ENCODE data around the gene TPRX2.

Gene TPRX2

DNA sequence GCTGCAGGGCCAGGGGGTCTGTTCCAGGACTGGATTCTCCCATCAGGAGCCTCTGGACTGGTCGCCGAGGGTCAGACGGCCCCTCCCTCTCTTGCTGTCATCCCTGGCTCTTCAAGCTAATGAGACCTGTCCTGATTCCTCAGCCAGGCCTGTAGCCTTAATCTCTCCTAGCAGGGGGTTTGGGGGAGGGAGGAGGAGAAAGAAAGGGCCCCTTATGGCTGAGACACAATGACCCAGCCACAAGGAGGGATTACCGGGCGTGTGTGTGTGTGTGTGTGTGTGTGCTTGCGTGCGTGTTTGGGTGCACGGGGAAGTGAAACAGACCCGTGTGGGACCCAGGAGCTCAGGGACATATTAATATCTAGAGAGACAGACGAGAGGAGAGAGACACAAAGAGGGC lies 39.2 kb upstream of the TPRX2 start:
- Histone ChIP-seq H3K27ac (replicated peaks) (no peak overlapping the region), H3K4me3 (replicated peaks; ENCODE audit: insufficient read depth, low read length) (no peak overlapping the region), H3K27me3 (ENCODE audit: insufficient read depth, poor library complexity, severe bottlenecking) (peaks cover 8% of the 10 kb centered on the region)
- TF ChIP-seq GABPA (IDR thresholded peaks at IDR 0.05; ENCODE audit: low read depth), result no peak
- no peak for TF ChIP-seq SPI1 (IDR thresholded peaks at IDR 0.05; ENCODE audit: borderline replicate concordance, low read depth)
- DNase-seq (ENCODE audit: low read depth in 1 of 2, low spot score in 1 of 2), result no peak

DNA sequence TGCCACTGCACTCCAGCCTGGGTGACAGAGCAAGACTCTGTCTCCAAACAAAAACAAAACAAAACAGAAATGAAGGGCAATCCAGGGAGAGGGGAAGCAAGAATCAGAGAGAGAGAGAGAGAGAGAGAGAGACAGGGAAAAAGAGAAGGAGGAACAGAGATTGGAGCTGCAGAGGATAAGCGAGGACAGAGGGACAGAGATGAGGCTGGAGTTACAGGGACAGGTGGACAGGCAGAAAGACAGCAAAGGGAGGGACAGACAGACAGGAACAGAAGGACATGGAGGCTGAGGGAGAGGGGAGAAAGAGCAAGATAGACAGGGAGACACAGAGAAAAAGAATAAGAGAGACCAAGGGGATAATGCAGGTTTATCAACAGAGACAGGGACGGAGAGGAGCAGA lies 38.6 kb upstream of the TPRX2 start:
- no peak for DNase-seq (ENCODE audit: low read depth in 1 of 2, low spot score in 1 of 2)
- Histone ChIP-seq H3K27me3 (ENCODE audit: insufficient read depth, poor library complexity, severe bottlenecking) (peaks cover 8% of the 10 kb centered on the region), H3K4me3 (replicated peaks; ENCODE audit: insufficient read depth, low read length) (no peak overlapping the region), H3K27ac (replicated peaks) (no peak overlapping the region)
- TF ChIP-seq GABPA (IDR thresholded peaks at IDR 0.05; ENCODE audit: low read depth) (no peak), POLR2AphosphoS5 (IDR thresholded peaks at IDR 0.05; ENCODE audit: low read depth) (no peak), SPI1 (IDR thresholded peaks at IDR 0.05; ENCODE audit: borderline replicate concordance, low read depth) (no peak)
- TF ChIP-seq, protein P1, sequence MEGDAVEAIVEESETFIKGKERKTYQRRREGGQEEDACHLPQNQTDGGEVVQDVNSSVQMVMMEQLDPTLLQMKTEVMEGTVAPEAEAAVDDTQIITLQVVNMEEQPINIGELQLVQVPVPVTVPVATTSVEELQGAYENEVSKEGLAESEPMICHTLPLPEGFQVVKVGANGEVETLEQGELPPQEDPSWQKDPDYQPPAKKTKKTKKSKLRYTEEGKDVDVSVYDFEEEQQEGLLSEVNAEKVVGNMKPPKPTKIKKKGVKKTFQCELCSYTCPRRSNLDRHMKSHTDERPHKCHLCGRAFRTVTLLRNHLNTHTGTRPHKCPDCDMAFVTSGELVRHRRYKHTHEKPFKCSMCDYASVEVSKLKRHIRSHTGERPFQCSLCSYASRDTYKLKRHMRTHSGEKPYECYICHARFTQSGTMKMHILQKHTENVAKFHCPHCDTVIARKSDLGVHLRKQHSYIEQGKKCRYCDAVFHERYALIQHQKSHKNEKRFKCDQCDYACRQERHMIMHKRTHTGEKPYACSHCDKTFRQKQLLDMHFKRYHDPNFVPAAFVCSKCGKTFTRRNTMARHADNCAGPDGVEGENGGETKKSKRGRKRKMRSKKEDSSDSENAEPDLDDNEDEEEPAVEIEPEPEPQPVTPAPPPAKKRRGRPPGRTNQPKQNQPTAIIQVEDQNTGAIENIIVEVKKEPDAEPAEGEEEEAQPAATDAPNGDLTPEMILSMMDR (IDR thresholded peaks at IDR 0.05; ENCODE audit: insufficient read depth, low read length), result no peak
- TF ChIP-seq, protein P2, sequence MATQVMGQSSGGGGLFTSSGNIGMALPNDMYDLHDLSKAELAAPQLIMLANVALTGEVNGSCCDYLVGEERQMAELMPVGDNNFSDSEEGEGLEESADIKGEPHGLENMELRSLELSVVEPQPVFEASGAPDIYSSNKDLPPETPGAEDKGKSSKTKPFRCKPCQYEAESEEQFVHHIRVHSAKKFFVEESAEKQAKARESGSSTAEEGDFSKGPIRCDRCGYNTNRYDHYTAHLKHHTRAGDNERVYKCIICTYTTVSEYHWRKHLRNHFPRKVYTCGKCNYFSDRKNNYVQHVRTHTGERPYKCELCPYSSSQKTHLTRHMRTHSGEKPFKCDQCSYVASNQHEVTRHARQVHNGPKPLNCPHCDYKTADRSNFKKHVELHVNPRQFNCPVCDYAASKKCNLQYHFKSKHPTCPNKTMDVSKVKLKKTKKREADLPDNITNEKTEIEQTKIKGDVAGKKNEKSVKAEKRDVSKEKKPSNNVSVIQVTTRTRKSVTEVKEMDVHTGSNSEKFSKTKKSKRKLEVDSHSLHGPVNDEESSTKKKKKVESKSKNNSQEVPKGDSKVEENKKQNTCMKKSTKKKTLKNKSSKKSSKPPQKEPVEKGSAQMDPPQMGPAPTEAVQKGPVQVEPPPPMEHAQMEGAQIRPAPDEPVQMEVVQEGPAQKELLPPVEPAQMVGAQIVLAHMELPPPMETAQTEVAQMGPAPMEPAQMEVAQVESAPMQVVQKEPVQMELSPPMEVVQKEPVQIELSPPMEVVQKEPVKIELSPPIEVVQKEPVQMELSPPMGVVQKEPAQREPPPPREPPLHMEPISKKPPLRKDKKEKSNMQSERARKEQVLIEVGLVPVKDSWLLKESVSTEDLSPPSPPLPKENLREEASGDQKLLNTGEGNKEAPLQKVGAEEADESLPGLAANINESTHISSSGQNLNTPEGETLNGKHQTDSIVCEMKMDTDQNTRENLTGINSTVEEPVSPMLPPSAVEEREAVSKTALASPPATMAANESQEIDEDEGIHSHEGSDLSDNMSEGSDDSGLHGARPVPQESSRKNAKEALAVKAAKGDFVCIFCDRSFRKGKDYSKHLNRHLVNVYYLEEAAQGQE (IDR thresholded peaks at IDR 0.05; ENCODE audit: insufficient replicate concordance, low read depth), result no peak

DNA sequence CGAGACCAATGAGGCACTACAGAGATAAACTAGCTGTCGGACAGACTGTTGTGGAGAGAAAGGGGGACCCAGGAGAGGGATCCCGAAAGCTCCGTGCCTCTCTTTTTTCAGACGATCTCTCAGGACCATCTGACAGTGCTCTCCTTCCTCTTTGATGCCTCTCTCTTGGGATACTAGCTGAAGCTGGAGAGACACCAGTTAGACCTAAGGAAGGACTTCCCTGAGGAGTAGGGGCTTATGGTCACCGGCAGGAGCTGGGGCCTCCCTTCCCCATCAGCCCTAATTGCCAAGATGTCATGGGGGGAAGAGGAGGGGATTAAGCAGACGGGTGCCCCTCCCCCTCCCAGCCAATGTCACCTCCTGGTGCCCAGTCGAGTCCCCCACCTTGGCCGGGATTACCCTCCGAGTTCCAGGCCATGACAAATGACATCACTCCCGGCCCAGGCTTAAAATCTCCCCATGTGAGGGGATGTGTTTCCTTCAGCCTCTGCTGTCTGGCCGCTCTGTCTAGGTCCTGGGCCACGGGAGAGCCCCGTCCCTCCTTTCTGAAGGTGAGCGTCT lies 37.5 kb upstream of the TPRX2 start, which contains the start of gene CRX:
CRX (plus strand) TSS at position 478 of the 561 bp plus-strand sequence. CDS start 12,507 bp downstream, outside the sequence.
- Histone ChIP-seq H3K27ac (replicated peaks) (no peak within 1 kb of the TSS), H3K27me3 (ENCODE audit: insufficient read depth, poor library complexity, severe bottlenecking) (peaks cover 8% of the 10 kb centered on the region)
- no peak for TF ChIP-seq GABPA (IDR thresholded peaks at IDR 0.05; ENCODE audit: low read depth)
- no peak for TF ChIP-seq SPI1 (IDR thresholded peaks at IDR 0.05; ENCODE audit: borderline replicate concordance, low read depth)
- TF ChIP-seq POLR2AphosphoS5 (IDR thresholded peaks at IDR 0.05; ENCODE audit: low read depth), result no peak
- TF ChIP-seq, protein P1 (IDR thresholded peaks at IDR 0.05; ENCODE audit: insufficient read depth, low read length), result no peak
- TF ChIP-seq, protein P2 (IDR thresholded peaks at IDR 0.05; ENCODE audit: insufficient replicate concordance, low read depth), result no peak

DNA sequence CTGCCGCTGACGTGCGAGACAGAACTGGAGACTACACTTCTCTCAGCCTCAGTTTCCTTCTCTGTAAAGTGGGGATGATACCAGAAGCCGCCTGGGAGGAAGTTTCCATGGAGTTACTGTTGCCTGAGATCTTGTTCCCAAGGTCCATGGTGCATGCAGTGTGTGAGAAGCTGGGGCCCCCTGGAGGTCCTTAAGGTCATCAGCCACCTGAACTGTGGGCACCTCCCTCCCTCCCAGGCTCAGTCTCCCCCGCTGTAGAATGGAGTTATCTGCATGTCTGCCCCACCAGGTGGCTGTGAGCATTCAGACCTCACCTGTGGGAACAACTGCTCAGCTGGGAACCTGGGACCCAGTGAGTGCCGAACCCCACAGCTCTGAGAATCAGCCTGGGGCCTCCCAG lies 34.6 kb upstream of the TPRX2 start:
- no peak overlapping the region for H3K4me3 ChIP-seq (replicated peaks; ENCODE audit: insufficient read depth, low read length)
- H3K27me3 ChIP-seq (ENCODE audit: insufficient read depth, poor library complexity, severe bottlenecking), result peaks cover 8% of the 10 kb centered on the region
- TF ChIP-seq POLR2AphosphoS5 (IDR thresholded peaks at IDR 0.05; ENCODE audit: low read depth) (no peak), SPI1 (IDR thresholded peaks at IDR 0.05; ENCODE audit: borderline replicate concordance, low read depth) (no peak), GABPA (IDR thresholded peaks at IDR 0.05; ENCODE audit: low read depth) (no peak)
- TF ChIP-seq, protein P2 (IDR thresholded peaks at IDR 0.05; ENCODE audit: insufficient replicate concordance, low read depth), result no peak
- TF ChIP-seq, protein P1 (IDR thresholded peaks at IDR 0.05; ENCODE audit: insufficient read depth, low read length), result no peak
- no peak overlapping the region for H3K27ac ChIP-seq (replicated peaks)
- no peak for DNase-seq (ENCODE audit: low read depth in 1 of 2, low spot score in 1 of 2)

More for the DNA sequence above, 37.5 kb upstream of the TPRX2 start, which contains the start of gene CRX:
- no peak for DNase-seq (ENCODE audit: low read depth in 1 of 2, low spot score in 1 of 2)
- H3K4me3 ChIP-seq (replicated peaks; ENCODE audit: insufficient read depth, low read length), result no peak within 1 kb of the TSS

Measured in HL-60 (cell line).